BLaER1 (cell line): Measurements from ENCODE around the gene MYO1E.

Source experiments
- H3K27ac ChIP-seq: shearing (Covaris generic); formaldehyde crosslinking; 2 replicates; pipeline ENCODE4 v1.8.1; 2022
- H3K27me3 ChIP-seq: shearing (Covaris generic); formaldehyde crosslinking; 2 replicates; pipeline ENCODE4 v1.8.1; 2022
- H3K36me3 ChIP-seq: shearing (Covaris generic); formaldehyde crosslinking; 2 replicates; pipeline ENCODE4 v1.8.1; 2022
- H3K4me1 ChIP-seq: shearing (Covaris generic); formaldehyde crosslinking; 2 replicates; pipeline ENCODE4 v1.8.1; 2022
- H3K4me2 ChIP-seq: shearing (Covaris generic); formaldehyde crosslinking; 2 replicates; pipeline ENCODE4 v1.8.1; 2022
- H3K4me3 ChIP-seq: shearing (Covaris generic); formaldehyde crosslinking; 2 replicates; pipeline ENCODE4 v1.8.1; 2022
- H3K9ac ChIP-seq: shearing (Covaris generic); formaldehyde crosslinking; 2 replicates; pipeline ENCODE4 v1.8.1; 2022
- H3K9me3 ChIP-seq: shearing (Covaris generic); formaldehyde crosslinking; 2 replicates; pipeline ENCODE4 v1.8.1; 2022
- H4K20me1 ChIP-seq: shearing (Covaris generic); formaldehyde crosslinking; 2 replicates; pipeline ENCODE4 v1.8.1; 2022
- Cebpa-rat ChIP-seq: shearing (Covaris generic); IDR thresholded peaks from 2 replicates; pipeline ENCODE4 v1.8.1; 2022

Gene MYO1E

GRCh38 chr15:59191855-59192237, 180.8 kb downstream of the MYO1E start:
- H3K9ac ChIP-seq = no peak overlapping the region
- no peaks in the 10 kb centered on the region for H3K9me3 ChIP-seq
- H3K4me1 ChIP-seq = no peaks in the 10 kb centered on the region
- H4K20me1 ChIP-seq = no peaks in the 10 kb centered on the region
- no peak overlapping the region for H3K27ac ChIP-seq
- no peak overlapping the region for H3K4me2 ChIP-seq
- no peak overlapping the region for H3K4me3 ChIP-seq
- H3K27me3 ChIP-seq = no peaks in the 10 kb centered on the region
- TF ChIP-seq Cebpa-rat = no peak
- H3K36me3 ChIP-seq = no peaks in the 10 kb centered on the region

- H3K4me3 ChIP-seq = no peak overlapping the region
- no peaks in the 10 kb centered on the region for H3K9me3 ChIP-seq
- no peak overlapping the region for H3K4me2 ChIP-seq
- H3K27ac ChIP-seq = no peak overlapping the region
- TF ChIP-seq Cebpa-rat = no peak
- no peak overlapping the region for H3K9ac ChIP-seq
- H3K36me3 ChIP-seq = no peaks in the 10 kb centered on the region
- no peaks in the 10 kb centered on the region for H4K20me1 ChIP-seq
- H3K27me3 ChIP-seq = no peaks in the 10 kb centered on the region
- no peaks in the 10 kb centered on the region for H3K4me1 ChIP-seq
Observed at GRCh38 chr15:59190291-59190690, 182.4 kb downstream of the MYO1E start.

- no peaks in the 10 kb centered on the region for H3K4me1 ChIP-seq
- no peak for TF ChIP-seq Cebpa-rat
- H3K4me2 ChIP-seq = no peak overlapping the region
- no peaks in the 10 kb centered on the region for H3K27me3 ChIP-seq
- no peak overlapping the region for H3K9ac ChIP-seq
- H3K9me3 ChIP-seq = 0 out of 2 replicates have a peak, but pooled peaks cover 2% of the 10 kb centered on the region
- H3K36me3 ChIP-seq = no peaks in the 10 kb centered on the region
- H4K20me1 ChIP-seq = no peaks in the 10 kb centered on the region
- H3K4me3 ChIP-seq = no peak overlapping the region
- H3K27ac ChIP-seq = no peak overlapping the region
Observed at GRCh38 chr15:59189241-59189640, 183.4 kb downstream of the MYO1E start.

GRCh38 chr15:59186501-59186900, 186.2 kb downstream of the MYO1E start:
- no peak overlapping the region for H3K4me3 ChIP-seq
- TF ChIP-seq Cebpa-rat = no peak
- H3K9me3 ChIP-seq = peaks cover 21% of the 10 kb centered on the region
- no peaks in the 10 kb centered on the region for H3K36me3 ChIP-seq
- H3K27ac ChIP-seq = no peak overlapping the region
- H3K27me3 ChIP-seq = no peaks in the 10 kb centered on the region
- no peaks in the 10 kb centered on the region for H4K20me1 ChIP-seq
- H3K4me1 ChIP-seq = no peaks in the 10 kb centered on the region
- H3K9ac ChIP-seq = no peak overlapping the region
- no peak overlapping the region for H3K4me2 ChIP-seq

GRCh38 chr15:59185725-59186124, 186.9 kb downstream of the MYO1E start:
- Histone ChIP-seq H3K4me1 (no peaks in the 10 kb centered on the region), H3K36me3 (no peaks in the 10 kb centered on the region), H3K27ac (no peak overlapping the region), H3K9ac (no peak overlapping the region), H3K9me3 (peaks cover 29% of the 10 kb centered on the region), H3K4me2 (no peak overlapping the region), H3K4me3 (no peak overlapping the region), H3K27me3 (no peaks in the 10 kb centered on the region), H4K20me1 (no peaks in the 10 kb centered on the region)
- TF ChIP-seq Cebpa-rat = no peak

- Histone ChIP-seq H3K9me3 (peaks cover 32% of the 10 kb centered on the region), H3K4me3 (no peak overlapping the region), H3K9ac (no peak overlapping the region), H3K4me1 (no peaks in the 10 kb centered on the region), H4K20me1 (no peaks in the 10 kb centered on the region), H3K36me3 (no peaks in the 10 kb centered on the region), H3K4me2 (no peak overlapping the region), H3K27me3 (no peaks in the 10 kb centered on the region), H3K27ac (no peak overlapping the region)
- TF ChIP-seq Cebpa-rat = no peak
Observed at GRCh38 chr15:59180945-59181600, 191.6 kb downstream of the MYO1E start.

- TF ChIP-seq Cebpa-rat = no peak
- no peaks in the 10 kb centered on the region for H4K20me1 ChIP-seq
- no peak overlapping the region for H3K4me2 ChIP-seq
- H3K27ac ChIP-seq = no peak overlapping the region
- no peak overlapping the region for H3K4me3 ChIP-seq
- H3K27me3 ChIP-seq = no peaks in the 10 kb centered on the region
- peaks cover 32% of the 10 kb centered on the region for H3K9me3 ChIP-seq
- no peaks in the 10 kb centered on the region for H3K4me1 ChIP-seq
- H3K36me3 ChIP-seq = no peaks in the 10 kb centered on the region
- no peak overlapping the region for H3K9ac ChIP-seq
Observed at GRCh38 chr15:59179717-59180116, 193.0 kb downstream of the MYO1E start.

GRCh38 chr15:59178151-59178695, 194.4 kb downstream of the MYO1E start:
- Histone ChIP-seq H3K9me3 (peaks cover 27% of the 10 kb centered on the region), H3K9ac (no peak overlapping the region), H4K20me1 (no peaks in the 10 kb centered on the region), H3K4me3 (no peak overlapping the region), H3K36me3 (no peaks in the 10 kb centered on the region), H3K4me2 (no peak overlapping the region), H3K27me3 (no peaks in the 10 kb centered on the region), H3K27ac (no peak overlapping the region), H3K4me1 (no peaks in the 10 kb centered on the region)
- TF ChIP-seq Cebpa-rat = no peak

- Histone ChIP-seq H3K4me1 (no peaks in the 10 kb centered on the region), H3K4me3 (no peak overlapping the region), H4K20me1 (no peaks in the 10 kb centered on the region), H3K27me3 (no peaks in the 10 kb centered on the region), H3K27ac (no peak overlapping the region), H3K36me3 (no peaks in the 10 kb centered on the region), H3K9ac (no peak overlapping the region), H3K4me2 (no peak overlapping the region), H3K9me3 (peaks cover 19% of the 10 kb centered on the region)
- no peak for TF ChIP-seq Cebpa-rat
Observed at GRCh38 chr15:59177317-59177660, 195.4 kb downstream of the MYO1E start.

GRCh38 chr15:59176653-59177316, 195.9 kb downstream of the MYO1E start:
- TF ChIP-seq Cebpa-rat = no peak
- H3K36me3 ChIP-seq = no peaks in the 10 kb centered on the region
- H3K9me3 ChIP-seq = peaks cover 14% of the 10 kb centered on the region

More at GRCh38 chr15:59176653-59177316, 195.9 kb downstream of the MYO1E start:
- Histone ChIP-seq H3K4me2 (no peak overlapping the region), H3K27ac (no peak overlapping the region), H3K4me3 (no peak overlapping the region), H3K4me1 (no peaks in the 10 kb centered on the region), H4K20me1 (no peaks in the 10 kb centered on the region), H3K27me3 (no peaks in the 10 kb centered on the region), H3K9ac (no peak overlapping the region)
